ENCODE results near the gene ACOT7.

- TF ChIP-seq, protein P1, sequence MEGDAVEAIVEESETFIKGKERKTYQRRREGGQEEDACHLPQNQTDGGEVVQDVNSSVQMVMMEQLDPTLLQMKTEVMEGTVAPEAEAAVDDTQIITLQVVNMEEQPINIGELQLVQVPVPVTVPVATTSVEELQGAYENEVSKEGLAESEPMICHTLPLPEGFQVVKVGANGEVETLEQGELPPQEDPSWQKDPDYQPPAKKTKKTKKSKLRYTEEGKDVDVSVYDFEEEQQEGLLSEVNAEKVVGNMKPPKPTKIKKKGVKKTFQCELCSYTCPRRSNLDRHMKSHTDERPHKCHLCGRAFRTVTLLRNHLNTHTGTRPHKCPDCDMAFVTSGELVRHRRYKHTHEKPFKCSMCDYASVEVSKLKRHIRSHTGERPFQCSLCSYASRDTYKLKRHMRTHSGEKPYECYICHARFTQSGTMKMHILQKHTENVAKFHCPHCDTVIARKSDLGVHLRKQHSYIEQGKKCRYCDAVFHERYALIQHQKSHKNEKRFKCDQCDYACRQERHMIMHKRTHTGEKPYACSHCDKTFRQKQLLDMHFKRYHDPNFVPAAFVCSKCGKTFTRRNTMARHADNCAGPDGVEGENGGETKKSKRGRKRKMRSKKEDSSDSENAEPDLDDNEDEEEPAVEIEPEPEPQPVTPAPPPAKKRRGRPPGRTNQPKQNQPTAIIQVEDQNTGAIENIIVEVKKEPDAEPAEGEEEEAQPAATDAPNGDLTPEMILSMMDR (IDR thresholded peaks at IDR 0.05) = no peak
- TF ChIP-seq POLR2A (IDR thresholded peaks at IDR 0.05) = no peak
Observed at GRCh38 chr1:6321205-6321604, 72.4 kb downstream of the ACOT7 start.

Data from testis (tissue), 2 donors.